Measurements from ENCODE around the gene CRMP1.

GRCh38 chr4:5836943-5837342 lies 55.9 kb downstream of the CRMP1 start:
- TF ChIP-seq CTCF (optimal IDR thresholded peaks at IDR 0.05 in 1 of 3, IDR thresholded peaks at IDR 0.05 in 1 of 3, conservative IDR thresholded peaks at IDR 0.05 in 1 of 3; ENCODE audit: extremely low read depth in 1 of 3, insufficient read depth in 2 of 3, low read length in 3 of 3) (no peak), EZH2 (IDR thresholded peaks at IDR 0.05; ENCODE audit: low read length) (no peak)

All from keratinocyte (primary cell).